NCI-H82 treated with DMSO at 0.1 percent for 48 hours (cell line): ENCODE data around the gene TCEAL5.
"Not testable (repeated sequence)": the region's sequence is repeated elsewhere in the genome, so short reads cannot be mapped to it uniquely, and the experiment has no call there.

Source experiments
- DNase-seq: peaks from one replicate; lab custom pipeline; 2025; ENCODE audit not compliant: unreplicated experiment; lab: John Stamatoyannopoulos, UW

Gene TCEAL5

DNA sequence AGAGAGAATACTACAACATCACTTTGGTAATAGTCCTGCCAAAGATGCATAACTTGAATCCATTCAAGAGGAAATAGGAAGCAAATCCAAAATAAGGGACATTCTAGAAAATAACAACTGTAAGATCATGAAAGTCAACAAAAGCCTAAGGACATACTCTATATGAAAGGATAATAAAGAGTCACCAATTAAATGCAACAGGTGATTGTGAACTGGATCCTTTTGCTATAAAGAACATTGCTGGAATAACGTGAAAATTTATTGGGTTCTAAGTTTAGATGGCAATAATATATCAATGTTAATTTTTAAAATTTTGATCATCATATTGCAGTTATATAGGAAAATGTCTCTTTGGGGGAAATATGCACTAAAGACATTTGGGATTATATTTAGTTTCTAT lies 41.7 kb downstream of the TCEAL5 start:
- no peak for DNase-seq

DNA sequence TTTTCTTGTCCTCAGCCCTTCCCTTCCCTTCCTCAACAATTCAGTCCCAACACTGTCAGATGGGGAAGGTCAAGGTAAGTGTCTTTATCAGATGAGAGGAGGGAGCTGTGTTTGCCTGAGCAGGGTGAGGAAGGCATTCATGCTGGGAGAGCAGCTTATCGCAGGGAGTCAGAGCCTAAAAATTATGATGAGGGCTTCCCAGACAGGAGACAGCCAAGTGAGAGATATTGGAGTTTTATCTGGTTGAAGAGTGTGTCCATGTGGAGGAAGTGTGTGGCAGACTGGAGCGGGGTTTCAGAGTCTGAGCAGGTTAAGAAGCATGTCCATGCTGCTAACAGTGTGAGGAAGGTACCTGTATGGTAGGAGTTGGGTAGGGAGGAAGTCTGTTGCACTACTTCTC lies 43.3 kb downstream of the TCEAL5 start:
- DNase-seq: no peak

GRCh38 chrX:103225918-103226317 lies 50.6 kb downstream of the TCEAL5 start:
- DNase-seq: not testable (repeated sequence)
